Neural cell (in vitro differentiated cells): Measurements from ENCODE around the gene SEMA3B.
A peak's percentile ranks its signal among the peaks of the same experiment; 100 is the strongest.

ENCODE experiments used
- CTCF ChIP-seq: fragments of 450-650 bp; IDR thresholded peaks from 2 replicates; pipeline ENCODE4 v1.5.1; 2014; ENCODE audit warnings: antibody characterized with exemption, mild to moderate bottlenecking, moderate library complexity; ENCODE audit not compliant: poor library complexity, severe bottlenecking
- EP300 ChIP-seq: fragments of 450-650 bp; conservative IDR thresholded peaks from 2 replicates; pipeline ENCODE4 v1.6.1; 2014; ENCODE audit warnings: antibody characterized with exemption, mild to moderate bottlenecking, moderate library complexity; ENCODE audit not compliant: poor library complexity, severe bottlenecking
- EZH2 ChIP-seq: fragments of 200-600, 300-800 bp; shearing (Covaris generic), sonication (generic); IDR thresholded peaks from 2 replicates; pipeline ENCODE4 v1.6.1; 2014; ENCODE audit warnings: antibody characterized with exemption, low read length, borderline replicate concordance, mild to moderate bottlenecking; ENCODE audit not compliant: insufficient read depth, poor library complexity, severe bottlenecking
- POLR2AphosphoS5 ChIP-seq: IDR thresholded peaks from 2 replicates; pipeline ENCODE4 v1.6.1; 2012
- SMC3 ChIP-seq: fragments of 450-650 bp; conservative IDR thresholded peaks from 2 replicates; pipeline ENCODE4 v1.6.1; 2014; ENCODE audit warnings: antibody characterized with exemption, mild to moderate bottlenecking, moderate library complexity; ENCODE audit not compliant: poor library complexity

DNA sequence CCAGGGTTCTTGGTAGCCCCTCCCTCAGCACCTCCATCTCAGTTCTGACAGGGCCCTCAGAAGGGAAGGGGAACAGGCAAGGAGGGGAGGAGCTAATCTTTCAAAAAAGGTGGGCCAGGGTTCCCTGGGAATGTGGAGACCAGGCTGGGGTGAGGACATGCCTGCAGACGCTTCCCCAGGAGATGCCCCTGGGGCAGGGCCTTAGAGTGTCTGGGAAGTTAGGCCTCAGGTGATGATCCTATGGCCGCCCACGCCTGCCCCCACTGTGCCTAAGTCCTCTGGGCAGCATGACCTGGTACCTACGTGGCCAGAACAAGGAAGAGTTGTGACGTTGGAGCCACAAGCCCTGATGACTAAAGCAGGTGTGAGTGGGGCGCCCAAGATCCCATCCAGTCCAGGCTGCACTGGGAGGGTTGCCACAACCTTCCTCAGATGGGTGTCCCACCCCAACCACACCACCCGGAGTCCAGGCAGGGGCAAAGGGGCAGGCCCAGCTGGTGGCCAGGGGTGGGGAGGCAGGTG lies 3.9 kb upstream of the SEMA3B start:
- TF ChIP-seq EP300 (no peak), CTCF (no peak), SMC3 (no peak), EZH2 (no peak), POLR2AphosphoS5 (peak; percentile 3)
